Immature natural killer cell (primary cell): ENCODE data around the gene NKRF. TPM values are rescaled to one million over a fixed set of nuclear protein-coding genes. Genes with fewer than 3 reads are reported as not detected.

Source experiments
- DNase-seq, 3 donors: peaks; one replicate each; pipeline ENCODE4 v3.0.0; 2022; ENCODE audit warnings: mixed read lengths in 1 of 3
- H3K27ac Mint-ChIP-seq, 6 donors: one replicate each; pipeline ENCODE4 v1.8.0; 2020; ENCODE audit warnings: mixed read lengths in 6 of 6, mild to moderate bottlenecking in 5 of 6, inconsistent platforms in 4 of 6, moderate library complexity in 3 of 6
- H3K27me3 Mint-ChIP-seq, 3 donors: one replicate each; pipeline ENCODE4 v1.8.0; 2020 to 2021; ENCODE audit warnings: low read depth in 3 of 3, mild to moderate bottlenecking in 3 of 3, mixed read lengths in 3 of 3, moderate library complexity in 3 of 3, inconsistent platforms in 1 of 3
- H3K36me3 Mint-ChIP-seq, 3 donors: one replicate each; pipeline ENCODE4 v1.8.0; 2020; ENCODE audit warnings: mixed read lengths in 3 of 3, inconsistent platforms in 2 of 3, mild to moderate bottlenecking in 2 of 3
- H3K4me1 Mint-ChIP-seq, 2 donors: one replicate each; pipeline ENCODE4 v1.8.0; 2020; ENCODE audit warnings: inconsistent platforms in 2 of 2, mild to moderate bottlenecking in 2 of 2, mixed read lengths in 2 of 2, moderate library complexity in 1 of 2
- H3K4me3 Mint-ChIP-seq, 5 donors: one replicate each; pipeline ENCODE4 v1.8.0; 2020; ENCODE audit warnings: mild to moderate bottlenecking in 5 of 5, mixed read lengths in 5 of 5, inconsistent platforms in 3 of 5, moderate library complexity in 3 of 5
- H3K9me3 Mint-ChIP-seq, 6 donors: one replicate each; pipeline ENCODE4 v1.8.0; 2020; ENCODE audit warnings: mild to moderate bottlenecking in 6 of 6, mixed read lengths in 6 of 6, inconsistent platforms in 4 of 6, moderate library complexity in 3 of 6
- polyA plus RNA-seq, 3 donors: library from polyadenylated mRNA; unstranded; fragments of 300-500 nt; fragmentation: Illumina TruSeq; gene quantifications; one replicate each; pipeline ENCODE4 v1.2.3, GENCODE V29; 2021

The NKRF gene
- polyA plus RNA-seq, 3 donors from 2014 or later: 2.4 to 4.2 (median 2.6) TPM

- H3K27me3 Mint-ChIP-seq: peaks cover 0 to 4% (median 3%) of the 10 kb centered on the region in 3 donors
- DNase-seq: no peak
- no peak overlapping the region for H3K4me3 Mint-ChIP-seq
- peak overlapping the region; percentile 3 to 80 (median 50) for H3K27ac Mint-ChIP-seq
- H3K4me1 Mint-ChIP-seq: peaks cover 9 to 12% of the 10 kb centered on the region in 2 donors
- H3K9me3 Mint-ChIP-seq: no peaks in the 10 kb centered on the region
- H3K36me3 Mint-ChIP-seq: peaks cover 21 to 47% (median 22%) of the 10 kb centered on the region in 3 donors
Observed at GRCh38 chrX:119635799-119636198, 29.6 kb upstream of the NKRF start.

- peak overlapping the region; percentile 3 to 80 (median 34) for H3K27ac Mint-ChIP-seq
- no peaks in the 10 kb centered on the region for H3K9me3 Mint-ChIP-seq
- peaks cover 0 to 4% (median 3%) of the 10 kb centered on the region in 3 donors for H3K27me3 Mint-ChIP-seq
- DNase-seq: no peak
- no peak overlapping the region for H3K4me3 Mint-ChIP-seq
- H3K36me3 Mint-ChIP-seq: peaks cover 21 to 43% (median 22%) of the 10 kb centered on the region in 3 donors
- H3K4me1 Mint-ChIP-seq: peaks cover 9 to 12% of the 10 kb centered on the region in 2 donors
Observed at GRCh38 chrX:119635179-119635578, 29.0 kb upstream of the NKRF start.

GRCh38 chrX:119625843-119626242 is 19.6 kb upstream of the NKRF start:
- Mint-ChIP-seq H3K4me3 (no peak overlapping the region), H3K27ac (peak overlapping the region in 2 of 6 donors; percentile 24 to 72), H3K9me3 (no peaks in the 10 kb centered on the region), H3K36me3 (peaks cover 0 to 32% (median 16%) of the 10 kb centered on the region in 3 donors), H3K27me3 (peaks cover 0 to 3% (median 0%) of the 10 kb centered on the region in 3 donors), H3K4me1 (no peaks in the 10 kb centered on the region)
- DNase-seq: no peak

- no peaks in the 10 kb centered on the region for H3K9me3 Mint-ChIP-seq
- H3K4me1 Mint-ChIP-seq: no peaks in the 10 kb centered on the region
- H3K27ac Mint-ChIP-seq: peak overlapping the region in 4 of 6 donors; percentile 10 to 61 (median 34)
- DNase-seq: no peak
- H3K4me3 Mint-ChIP-seq: no peak overlapping the region
- peaks cover 0 to 3% (median 0%) of the 10 kb centered on the region in 3 donors for H3K27me3 Mint-ChIP-seq
- peaks cover 0 to 29% (median 16%) of the 10 kb centered on the region in 3 donors for H3K36me3 Mint-ChIP-seq
Observed at GRCh38 chrX:119624951-119625668, 18.9 kb upstream of the NKRF start.

- Mint-ChIP-seq H3K4me1 (no peaks in the 10 kb centered on the region), H3K9me3 (no peaks in the 10 kb centered on the region), H3K4me3 (no peak overlapping the region), H3K27me3 (peaks cover 0 to 3% (median 0%) of the 10 kb centered on the region in 3 donors), H3K36me3 (peaks cover 0 to 26% (median 14%) of the 10 kb centered on the region in 3 donors), H3K27ac (no peak overlapping the region)
- no peak for DNase-seq
Observed at GRCh38 chrX:119624417-119624816, 18.2 kb upstream of the NKRF start.

- H3K36me3 Mint-ChIP-seq: peaks cover 0 to 19% (median 7%) of the 10 kb centered on the region in 3 donors
- H3K27ac Mint-ChIP-seq: peak overlapping the region in 2 of 6 donors; percentile 32 to 37
- no peak for DNase-seq
- peaks cover 0 to 3% (median 0%) of the 10 kb centered on the region in 3 donors for H3K27me3 Mint-ChIP-seq
- no peaks in the 10 kb centered on the region for H3K9me3 Mint-ChIP-seq
- H3K4me3 Mint-ChIP-seq: no peak overlapping the region
- peaks cover 9 to 10% of the 10 kb centered on the region in 2 donors for H3K4me1 Mint-ChIP-seq
Observed at GRCh38 chrX:119622356-119623232, 16.4 kb upstream of the NKRF start.

- H3K27me3 Mint-ChIP-seq: peaks cover 0 to 3% (median 3%) of the 10 kb centered on the region in 3 donors
- H3K36me3 Mint-ChIP-seq: peaks cover 0 to 7% (median 3%) of the 10 kb centered on the region in 3 donors
- no peaks in the 10 kb centered on the region for H3K9me3 Mint-ChIP-seq
- DNase-seq: no peak
- no peak overlapping the region for H3K4me3 Mint-ChIP-seq
- H3K4me1 Mint-ChIP-seq: peaks cover 19 to 27% of the 10 kb centered on the region in 2 donors
- peak overlapping the region; percentile 28 to 80 (median 58) for H3K27ac Mint-ChIP-seq
Observed at GRCh38 chrX:119618439-119618838, 12.2 kb upstream of the NKRF start.

- no peaks in the 10 kb centered on the region for H3K9me3 Mint-ChIP-seq
- peaks cover 19 to 27% of the 10 kb centered on the region in 2 donors for H3K4me1 Mint-ChIP-seq
- H3K27me3 Mint-ChIP-seq: peaks cover 0 to 3% (median 3%) of the 10 kb centered on the region in 3 donors
- peaks cover 0 to 4% (median 3%) of the 10 kb centered on the region in 3 donors for H3K36me3 Mint-ChIP-seq
- no peak overlapping the region for H3K4me3 Mint-ChIP-seq
- DNase-seq: no peak
- peak overlapping the region; percentile 20 to 80 (median 56) for H3K27ac Mint-ChIP-seq
Observed at GRCh38 chrX:119617517-119618164, 11.4 kb upstream of the NKRF start.

GRCh38 chrX:119614776-119615175 is 8.6 kb upstream of the NKRF start:
- Mint-ChIP-seq H3K4me3 (no peak overlapping the region), H3K4me1 (peaks cover 23 to 32% of the 10 kb centered on the region in 2 donors), H3K36me3 (peaks cover 0 to 4% (median 0%) of the 10 kb centered on the region in 3 donors), H3K27me3 (peaks cover 0 to 4% (median 3%) of the 10 kb centered on the region in 3 donors), H3K27ac (no peak overlapping the region), H3K9me3 (no peaks in the 10 kb centered on the region)
- DNase-seq: no peak

GRCh38 chrX:119607018-119607389 is 780 bp upstream of the NKRF start:
- peak overlapping the region; percentile 95 to 99 (median 99) for H3K27ac Mint-ChIP-seq
- H3K4me3 Mint-ChIP-seq: peak overlapping the region; percentile 90 to 96 (median 95)
- DNase-seq: no peak
- no peaks in the 10 kb centered on the region for H3K36me3 Mint-ChIP-seq
- no peaks in the 10 kb centered on the region for H3K9me3 Mint-ChIP-seq
- H3K4me1 Mint-ChIP-seq: peaks cover 22 to 26% of the 10 kb centered on the region in 2 donors
- peaks cover 4 to 13% (median 8%) of the 10 kb centered on the region in 3 donors for H3K27me3 Mint-ChIP-seq

- H3K36me3 Mint-ChIP-seq: no peaks in the 10 kb centered on the region
- H3K9me3 Mint-ChIP-seq: no peaks in the 10 kb centered on the region
- H3K4me3 Mint-ChIP-seq: peak overlapping the region; percentile 90 to 96 (median 95)
- peak overlapping the region; percentile 95 to 99 (median 99) for H3K27ac Mint-ChIP-seq
- peaks cover 4 to 13% (median 8%) of the 10 kb centered on the region in 3 donors for H3K27me3 Mint-ChIP-seq
- peaks cover 22 to 26% of the 10 kb centered on the region in 2 donors for H3K4me1 Mint-ChIP-seq
- DNase-seq: peak; percentile 43 to 56 (median 55)
Observed at GRCh38 chrX:119605464-119606279, 552 bp downstream of the NKRF start.

- H3K27me3 Mint-ChIP-seq: peaks cover 4 to 10% (median 8%) of the 10 kb centered on the region in 3 donors
- no peaks in the 10 kb centered on the region for H3K9me3 Mint-ChIP-seq
- H3K4me3 Mint-ChIP-seq: peak overlapping the region; percentile 86 to 95 (median 95)
- no peak for DNase-seq
- H3K36me3 Mint-ChIP-seq: no peaks in the 10 kb centered on the region
- peaks cover 19 to 21% of the 10 kb centered on the region in 2 donors for H3K4me1 Mint-ChIP-seq
- H3K27ac Mint-ChIP-seq: peak overlapping the region; percentile 74 to 99 (median 90)
Observed at GRCh38 chrX:119604766-119605463, 1.3 kb downstream of the NKRF start.
